C4-2B (cell line): ENCODE measurements around the gene PRKD2.

Experiments
- H3K27ac ChIP-seq: fragments of 450-650 bp; 2 replicates; pipeline ENCODE4 v1.5.1; 2017
- ZFX ChIP-seq: fragments of 450-650 bp; IDR thresholded peaks from 2 replicates; pipeline ENCODE4 v1.6.1; 2017
- TF ChIP-seq, protein P1 (sequence below): fragments of 450-650 bp; conservative IDR thresholded peaks from 2 replicates; pipeline ENCODE4 v1.5.1; 2017; ENCODE audit warnings: mild to moderate bottlenecking

PRKD2 gene

DNA sequence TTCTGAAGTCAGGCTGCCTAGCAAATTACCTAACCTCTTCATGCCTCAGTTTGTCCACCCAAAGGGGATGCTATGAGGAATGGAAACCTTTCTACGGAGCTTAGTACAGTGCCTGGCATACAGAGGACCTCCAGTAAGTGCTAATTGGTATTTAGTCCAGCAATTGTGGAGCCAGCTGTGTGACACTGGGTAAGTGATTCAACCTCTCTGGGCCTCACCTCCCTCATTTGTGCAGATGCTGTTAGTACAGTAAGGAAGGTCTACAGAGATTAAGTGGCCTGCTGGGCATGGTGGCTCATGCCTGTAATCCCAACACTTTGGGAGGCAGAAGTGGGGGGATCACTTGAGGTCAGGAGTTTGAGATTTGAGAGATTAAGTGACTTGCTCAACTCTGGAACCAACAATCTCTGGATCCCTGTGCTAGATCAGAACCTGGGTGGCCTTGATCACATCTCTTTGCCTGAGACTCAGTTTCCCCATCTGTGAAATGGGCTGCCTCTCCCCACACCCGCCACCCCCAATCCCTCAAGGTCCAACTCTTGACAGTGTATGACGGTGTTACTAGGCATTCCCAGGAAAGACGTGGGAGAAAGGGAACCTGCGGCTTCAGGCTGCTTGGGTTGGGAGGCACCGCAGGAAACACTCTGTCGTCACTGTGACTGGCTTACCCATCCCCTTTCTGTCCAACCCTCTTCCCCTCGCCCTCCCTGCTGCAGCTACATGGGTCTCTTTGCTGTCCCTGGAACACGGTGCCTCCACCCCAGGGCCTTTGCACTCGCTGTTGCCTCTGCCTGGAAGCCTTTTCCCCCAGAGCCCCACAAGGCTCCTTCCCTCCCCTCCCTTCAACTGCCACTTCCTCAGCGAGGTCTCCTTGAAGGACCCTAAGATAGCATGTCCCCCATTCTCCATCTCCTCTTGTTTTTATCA, 18.3 kb downstream of the PRKD2 start:
- TF ChIP-seq ZFX: no peak
- TF ChIP-seq, protein P1, sequence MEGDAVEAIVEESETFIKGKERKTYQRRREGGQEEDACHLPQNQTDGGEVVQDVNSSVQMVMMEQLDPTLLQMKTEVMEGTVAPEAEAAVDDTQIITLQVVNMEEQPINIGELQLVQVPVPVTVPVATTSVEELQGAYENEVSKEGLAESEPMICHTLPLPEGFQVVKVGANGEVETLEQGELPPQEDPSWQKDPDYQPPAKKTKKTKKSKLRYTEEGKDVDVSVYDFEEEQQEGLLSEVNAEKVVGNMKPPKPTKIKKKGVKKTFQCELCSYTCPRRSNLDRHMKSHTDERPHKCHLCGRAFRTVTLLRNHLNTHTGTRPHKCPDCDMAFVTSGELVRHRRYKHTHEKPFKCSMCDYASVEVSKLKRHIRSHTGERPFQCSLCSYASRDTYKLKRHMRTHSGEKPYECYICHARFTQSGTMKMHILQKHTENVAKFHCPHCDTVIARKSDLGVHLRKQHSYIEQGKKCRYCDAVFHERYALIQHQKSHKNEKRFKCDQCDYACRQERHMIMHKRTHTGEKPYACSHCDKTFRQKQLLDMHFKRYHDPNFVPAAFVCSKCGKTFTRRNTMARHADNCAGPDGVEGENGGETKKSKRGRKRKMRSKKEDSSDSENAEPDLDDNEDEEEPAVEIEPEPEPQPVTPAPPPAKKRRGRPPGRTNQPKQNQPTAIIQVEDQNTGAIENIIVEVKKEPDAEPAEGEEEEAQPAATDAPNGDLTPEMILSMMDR: no peak
- no peak overlapping the region for H3K27ac ChIP-seq

DNA sequence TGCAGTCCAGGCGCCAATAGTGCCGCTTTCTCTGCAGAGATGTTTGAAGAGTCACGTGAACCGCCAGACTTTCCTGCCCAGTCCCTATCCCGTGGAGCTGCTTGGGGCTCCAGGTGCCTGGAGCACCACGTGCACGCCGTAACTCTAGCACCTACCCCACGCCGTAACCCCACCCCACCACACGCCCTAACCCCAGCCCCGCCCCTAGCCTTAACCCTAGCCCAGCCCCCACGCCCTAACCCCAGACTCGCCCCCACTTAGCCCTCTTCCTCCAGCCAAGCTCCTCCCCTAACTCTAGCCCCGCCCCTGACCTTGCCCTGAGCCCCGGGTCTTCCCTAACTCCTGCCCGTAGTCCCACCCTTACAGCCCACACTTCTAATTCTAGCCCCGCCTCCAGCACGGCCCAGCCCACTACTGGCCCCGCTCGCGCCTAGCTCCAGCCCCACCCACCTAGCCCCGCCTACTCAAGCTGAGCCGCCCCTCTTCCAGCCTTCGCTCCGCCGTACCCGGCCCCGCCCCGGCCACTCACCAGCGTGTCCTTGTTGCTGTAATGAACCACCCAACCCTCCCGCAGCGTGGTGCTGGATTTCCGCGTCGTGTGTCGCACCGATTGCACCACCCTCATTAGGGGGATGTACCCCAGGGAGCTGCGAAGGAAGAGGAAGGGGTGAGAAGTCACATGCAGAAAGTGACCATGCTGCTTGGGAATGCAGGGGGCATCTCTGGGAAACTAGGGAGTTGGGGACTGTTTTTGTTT, 19.5 kb downstream of the PRKD2 start:
- no peak overlapping the region for H3K27ac ChIP-seq
- TF ChIP-seq, protein P1: no peak
- TF ChIP-seq ZFX: no peak

DNA sequence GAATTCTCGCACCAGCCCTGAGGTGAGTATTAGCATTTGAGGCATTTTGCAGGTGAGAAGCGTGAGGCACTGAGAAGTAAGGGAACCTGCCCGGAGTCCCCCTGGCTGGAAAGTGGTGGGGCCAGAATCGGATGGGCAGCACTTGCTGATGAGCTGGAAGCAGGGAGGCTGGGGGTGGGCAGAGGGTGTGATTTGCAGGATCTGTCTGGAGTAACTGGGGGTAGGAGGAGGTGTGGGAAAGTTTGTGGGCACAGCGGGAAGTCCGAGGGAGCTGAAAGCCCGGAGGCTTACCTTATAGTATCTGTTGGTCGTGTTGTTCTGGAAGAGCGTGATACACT, 20.1 kb downstream of the PRKD2 start:
- H3K27ac ChIP-seq: no peak overlapping the region

DNA sequence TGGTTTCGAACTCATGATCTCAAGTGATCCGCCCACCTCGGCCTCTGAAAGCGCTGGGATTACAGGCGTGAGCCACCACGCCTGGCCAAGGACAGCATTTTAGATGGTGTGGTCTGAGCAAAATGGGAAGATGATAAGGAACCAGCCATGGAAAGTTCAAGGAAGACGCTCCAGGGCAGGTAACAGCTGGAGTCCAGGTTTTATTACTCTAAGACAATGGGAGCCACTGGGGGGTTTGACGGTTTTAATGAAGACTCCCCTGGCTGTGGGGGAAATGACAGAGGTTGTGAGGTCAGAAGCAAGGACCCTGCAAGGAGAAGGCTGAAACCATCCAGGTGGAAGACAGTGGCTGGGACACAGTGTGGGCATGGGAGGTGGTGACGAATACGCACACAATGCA, 20.9 kb downstream of the PRKD2 start:
- TF ChIP-seq, protein P1: no peak
- no peak for TF ChIP-seq ZFX
- H3K27ac ChIP-seq: no peak overlapping the region

More for the DNA sequence above, 20.1 kb downstream of the PRKD2 start:
- TF ChIP-seq, protein P1: no peak
- TF ChIP-seq ZFX: no peak

DNA sequence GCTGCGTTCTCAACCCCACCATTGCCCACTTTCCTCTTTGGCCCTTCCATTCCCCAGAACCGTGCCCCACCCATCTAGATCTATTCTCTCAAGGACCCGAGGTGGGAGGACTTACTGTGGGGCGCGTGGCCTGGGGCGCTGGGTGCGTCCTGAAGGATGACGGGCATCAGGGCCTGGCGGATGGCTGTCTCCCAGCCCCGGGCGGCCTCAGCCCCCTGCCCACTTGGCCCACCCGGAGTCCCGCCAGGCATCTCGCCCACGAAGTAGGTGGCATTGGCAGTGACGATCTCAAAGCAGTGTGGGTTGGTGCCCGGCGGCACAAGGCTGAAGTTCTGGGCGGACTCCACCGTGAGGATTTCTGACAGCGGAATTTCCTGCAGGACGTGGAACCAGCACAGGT, 23.2 kb downstream of the PRKD2 start:
- no peak overlapping the region for H3K27ac ChIP-seq
- no peak for TF ChIP-seq ZFX
- TF ChIP-seq, protein P1: no peak

DNA sequence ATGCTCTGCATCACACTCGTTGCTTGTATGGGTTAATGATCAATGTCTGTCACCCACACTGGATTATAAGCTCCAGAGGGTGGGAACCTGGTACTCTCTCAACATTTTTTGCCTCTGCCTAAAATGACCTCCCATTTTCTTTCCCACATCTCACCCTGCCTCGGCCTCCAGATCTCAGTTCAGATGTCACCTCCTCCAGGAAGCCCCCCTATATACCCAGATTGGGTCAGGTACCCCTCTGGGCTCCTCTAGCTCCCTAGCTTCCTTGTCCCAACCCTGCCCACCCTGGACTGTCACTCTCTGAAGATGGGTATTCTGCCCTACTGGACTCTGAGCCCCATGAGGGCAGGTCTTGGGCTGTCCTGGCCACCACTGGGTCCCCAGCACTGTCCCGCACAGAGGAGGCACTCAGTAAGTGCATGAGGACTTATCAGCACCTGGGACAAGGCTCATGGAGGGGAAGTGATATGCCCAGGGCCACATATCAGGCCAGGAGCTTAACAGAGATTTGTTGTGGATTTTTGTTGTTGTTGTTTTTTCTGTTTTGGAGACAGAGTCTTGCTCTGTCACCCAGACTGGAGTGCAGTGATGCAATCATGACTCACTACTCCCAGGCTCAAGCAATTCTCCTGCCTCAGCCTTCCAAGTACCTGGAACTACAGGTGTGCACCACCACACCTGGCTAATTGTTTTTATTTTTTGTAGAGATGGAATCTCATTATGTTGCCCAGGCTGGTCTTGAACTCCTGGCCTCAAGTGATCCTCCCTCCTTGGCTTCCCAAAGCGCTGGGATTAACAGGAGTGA, 23.8 kb downstream of the PRKD2 start:
- H3K27ac ChIP-seq: no peak overlapping the region
- TF ChIP-seq, protein P1: no peak
- TF ChIP-seq ZFX: no peak
